Thyroid gland (tissue), 4 donors: ENCODE data around the gene POLR2A. TPM values are rescaled to one million over a fixed set of nuclear protein-coding genes. Genes with fewer than 3 reads are reported as not detected.

Source experiments
- DNase-seq, 2 donors: peaks; one replicate each; pipeline ENCODE4 v3.0.0-alpha.2; 2019
- H3K27ac ChIP-seq, 3 donors: fragments of 200-600 bp; sonication (generic); 1 replicate in 2 of 3; 2 replicates in 1 of 3; pipeline ENCODE4 v1.5.1; 2016 to 2019; ENCODE audit warnings: mild to moderate bottlenecking in 1 of 3, moderate library complexity in 1 of 3
- H3K27me3 ChIP-seq: fragments of 200-600 bp; sonication (generic); one replicate; pipeline ENCODE4 v1.5.1; 2019
- H3K36me3 ChIP-seq, 2 donors: fragments of 200-600 bp; sonication (generic); one replicate each; pipeline ENCODE4 v1.5.1; 2016 to 2019
- H3K4me1 ChIP-seq, 2 donors: fragments of 200-600 bp; sonication (generic); one replicate each; pipeline ENCODE4 v1.5.1; 2017 to 2019
- H3K4me3 ChIP-seq, 3 donors: fragments of 200-600 bp; sonication (generic); replicated peaks in 1 of 3; 1 replicate in 2 of 3; 2 replicates in 1 of 3; pipeline ENCODE4 v1.5.1; 2016; ENCODE audit warnings: mild to moderate bottlenecking in 1 of 3
- H3K9me3 ChIP-seq: fragments of 200-600 bp; sonication (generic); one replicate; pipeline ENCODE4 v1.5.1; 2017
- CTCF ChIP-seq, 6 experiments: fragments of 200-600 bp in 3 of 6; fragments of 450-650 bp in 3 of 6; sonication (generic) in 3 of 6; IDR thresholded peaks; one replicate each; pipeline ENCODE4 v1.5.1; 2016 to 2019; ENCODE audit warnings: antibody characterized with exemption in 6 of 6, mild to moderate bottlenecking in 2 of 6, inconsistent platforms in 1 of 6, moderate library complexity in 1 of 6
- POLR2A ChIP-seq, 2 donors: fragments of 450-650 bp; IDR thresholded peaks; one replicate each; pipeline ENCODE4 v1.6.1; 2017; ENCODE audit warnings: antibody characterized with exemption in 2 of 2, mild to moderate bottlenecking in 2 of 2, moderate library complexity in 1 of 2
- WGBS, 2 donors: methylation state at CpG; one replicate each; pipeline ENCODE4 v1.1.5; 2017; 5-methylcytosine and 5-hydroxymethylcytosine counted together
- intact Hi-C: fragments of 100-400 bp; cut with DNase I; formaldehyde crosslinking; loops from one replicate; pipeline ENCODE4 v1.15.1; 2023
- total RNA-seq, 4 donors: library from RNA; depleted of rRNA; stranded (reverse); fragments of >200 nt; gene quantifications; one replicate each; pipeline ENCODE4 v1.2.3, GENCODE V29; 2016

Gene POLR2A
- total RNA-seq, 4 donors from 2014 or later = 47.6 to 125 (median 82.2) TPM

GRCh38 chr17:7499161-7499560, 15.0 kb downstream of the POLR2A start:
- 85 to 88% methylated on average over 11 of the region's 11 CpGs for WGBS, 2 donors
- Histone ChIP-seq H3K27ac (no peak overlapping the region), H3K4me1 (peaks cover 0 to 4% of the 10 kb centered on the region in 2 donors), H3K9me3 (no peaks in the 10 kb centered on the region), H3K4me3 (no peak overlapping the region), H3K27me3 (no peaks in the 10 kb centered on the region), H3K36me3 (peaks cover 80 to 83% of the 10 kb centered on the region in 2 donors)
- TF ChIP-seq CTCF (IDR thresholded peaks at IDR 0.05) (no peak), POLR2A (IDR thresholded peaks at IDR 0.05) (no peak)
- intact Hi-C loops = no loop called here
- no peak for DNase-seq

GRCh38 chr17:7501729-7502128, 17.6 kb downstream of the POLR2A start:
- H3K36me3 ChIP-seq = peaks cover 79 to 100% of the 10 kb centered on the region in 2 donors

GRCh38 chr17:7502171-7502847, 18.1 kb downstream of the POLR2A start:
- no peak for DNase-seq
- 92 to 98% methylated on average over 16 to 18 of the region's 20 CpGs for WGBS, 2 donors
- Histone ChIP-seq H3K27me3 (no peaks in the 10 kb centered on the region), H3K27ac (no peak overlapping the region), H3K4me1 (no peaks in the 10 kb centered on the region), H3K4me3 (no peak overlapping the region), H3K36me3 (peaks cover 75 to 99% of the 10 kb centered on the region in 2 donors), H3K9me3 (no peaks in the 10 kb centered on the region)
- intact Hi-C loops = no loop called here
- no peak for TF ChIP-seq POLR2A (IDR thresholded peaks at IDR 0.05)
- TF ChIP-seq CTCF (IDR thresholded peaks at IDR 0.05) = no peak

More at GRCh38 chr17:7501729-7502128, 17.6 kb downstream of the POLR2A start:
- Histone ChIP-seq H3K27ac (no peak overlapping the region), H3K4me1 (peaks cover 0 to 1% of the 10 kb centered on the region in 2 donors), H3K4me3 (no peak overlapping the region), H3K27me3 (no peaks in the 10 kb centered on the region), H3K9me3 (no peaks in the 10 kb centered on the region)
- 77 to 83% methylated on average over 13 of the region's 14 CpGs for WGBS, 2 donors
- no peak for TF ChIP-seq CTCF (IDR thresholded peaks at IDR 0.05)
- no peak for TF ChIP-seq POLR2A (IDR thresholded peaks at IDR 0.05)
- intact Hi-C loops = no loop called here
- no peak for DNase-seq

GRCh38 chr17:7502987-7503386, 18.8 kb downstream of the POLR2A start:
- Histone ChIP-seq H3K4me1 (no peaks in the 10 kb centered on the region), H3K4me3 (no peak overlapping the region), H3K36me3 (peaks cover 72 to 98% of the 10 kb centered on the region in 2 donors), H3K27me3 (no peaks in the 10 kb centered on the region), H3K27ac (no peak overlapping the region), H3K9me3 (no peaks in the 10 kb centered on the region)
- no peak for TF ChIP-seq CTCF (IDR thresholded peaks at IDR 0.05)
- no peak for TF ChIP-seq POLR2A (IDR thresholded peaks at IDR 0.05)
- no peak for DNase-seq
- WGBS, 2 donors = 88 to 89% methylated on average over 14 of the region's 14 CpGs
- intact Hi-C loops = no loop called here

- Histone ChIP-seq H3K27me3 (no peaks in the 10 kb centered on the region), H3K4me1 (no peaks in the 10 kb centered on the region), H3K36me3 (peaks cover 74 to 98% of the 10 kb centered on the region in 2 donors), H3K27ac (no peak overlapping the region), H3K4me3 (no peak overlapping the region), H3K9me3 (no peaks in the 10 kb centered on the region)
- WGBS, 2 donors = 95 to 96% methylated on average over 8 of the region's 8 CpGs
- no peak for DNase-seq
- TF ChIP-seq CTCF (IDR thresholded peaks at IDR 0.05) = no peak
- TF ChIP-seq POLR2A (IDR thresholded peaks at IDR 0.05) = no peak
- intact Hi-C loops = no loop called here
Measured at GRCh38 chr17:7503521-7503920, 19.4 kb downstream of the POLR2A start.
